ENCODE results near the gene TPPP3. TPM values are rescaled to one million over a fixed set of nuclear protein-coding genes. Genes with fewer than 3 reads are reported as not detected.

Gene TPPP3
- total and polyA plus RNA-seq, 8 donors, result 79.2 to 403 (median 335) TPM

DNA sequence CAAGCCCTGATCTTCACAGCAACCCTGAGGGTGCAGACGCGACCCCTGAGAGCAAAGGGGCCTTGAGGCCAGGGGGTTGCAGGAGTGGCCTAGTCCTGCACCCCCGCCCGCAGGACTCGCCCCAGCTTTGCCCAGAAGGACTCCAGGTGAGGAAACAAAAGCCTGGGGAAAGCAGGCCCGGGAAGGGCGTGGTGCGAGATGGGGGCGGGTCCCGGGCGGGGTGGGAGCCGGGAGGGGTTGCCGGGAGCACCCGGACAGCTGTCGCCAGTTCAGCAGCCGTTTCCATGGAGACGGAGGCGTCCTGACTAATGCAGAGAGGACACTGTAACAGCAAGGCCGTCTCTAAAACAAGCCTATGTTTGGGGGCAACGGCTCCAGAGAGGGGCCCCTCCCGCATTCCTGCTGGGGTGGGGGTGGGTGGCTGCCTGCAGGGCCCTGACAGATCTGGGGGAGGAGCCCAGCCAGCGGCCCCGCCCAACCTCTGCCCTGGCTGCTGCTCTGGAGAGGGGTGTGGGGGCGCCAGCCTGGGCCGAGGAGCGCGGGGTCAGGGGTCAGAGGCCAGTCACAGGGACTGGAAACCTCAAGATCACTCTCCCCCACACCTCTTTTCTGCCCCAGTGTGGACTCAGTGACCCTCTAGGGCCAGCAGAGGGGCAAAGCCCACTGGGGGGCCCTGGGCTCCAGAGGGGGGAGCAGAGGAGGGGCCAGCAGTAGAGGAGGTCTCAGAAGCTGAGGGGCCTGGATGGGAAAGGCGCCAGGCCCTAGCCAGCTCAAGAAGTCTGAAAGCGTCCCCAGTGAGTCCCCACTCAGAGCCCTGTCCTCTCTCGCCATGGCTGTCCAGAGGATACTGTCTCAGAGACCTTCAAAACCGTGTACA, 3.1 kb upstream of the TPPP3 start:
- Histone ChIP-seq H3K4me1 (peaks cover 34 to 66% of the 10 kb centered on the region in 2 donors), H3K4me3 (no peak overlapping the region), H3K27me3 (peaks cover 0 to 43% of the 10 kb centered on the region in 2 donors), H3K9me3 (no peaks in the 10 kb centered on the region), H3K27ac (peak overlapping the region; percentile 54 to 65), H3K36me3 (no peaks in the 10 kb centered on the region)
- peak in 3 of 4 donors; percentile 76 to 93 (median 89) for DNase-seq
- ATAC-seq, result peak; percentile 54
- intact Hi-C loops (cut with DNase I), result no loop called here
- TF ChIP-seq, protein P1, sequence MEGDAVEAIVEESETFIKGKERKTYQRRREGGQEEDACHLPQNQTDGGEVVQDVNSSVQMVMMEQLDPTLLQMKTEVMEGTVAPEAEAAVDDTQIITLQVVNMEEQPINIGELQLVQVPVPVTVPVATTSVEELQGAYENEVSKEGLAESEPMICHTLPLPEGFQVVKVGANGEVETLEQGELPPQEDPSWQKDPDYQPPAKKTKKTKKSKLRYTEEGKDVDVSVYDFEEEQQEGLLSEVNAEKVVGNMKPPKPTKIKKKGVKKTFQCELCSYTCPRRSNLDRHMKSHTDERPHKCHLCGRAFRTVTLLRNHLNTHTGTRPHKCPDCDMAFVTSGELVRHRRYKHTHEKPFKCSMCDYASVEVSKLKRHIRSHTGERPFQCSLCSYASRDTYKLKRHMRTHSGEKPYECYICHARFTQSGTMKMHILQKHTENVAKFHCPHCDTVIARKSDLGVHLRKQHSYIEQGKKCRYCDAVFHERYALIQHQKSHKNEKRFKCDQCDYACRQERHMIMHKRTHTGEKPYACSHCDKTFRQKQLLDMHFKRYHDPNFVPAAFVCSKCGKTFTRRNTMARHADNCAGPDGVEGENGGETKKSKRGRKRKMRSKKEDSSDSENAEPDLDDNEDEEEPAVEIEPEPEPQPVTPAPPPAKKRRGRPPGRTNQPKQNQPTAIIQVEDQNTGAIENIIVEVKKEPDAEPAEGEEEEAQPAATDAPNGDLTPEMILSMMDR (IDR thresholded peaks at IDR 0.05), result no peak

DNA sequence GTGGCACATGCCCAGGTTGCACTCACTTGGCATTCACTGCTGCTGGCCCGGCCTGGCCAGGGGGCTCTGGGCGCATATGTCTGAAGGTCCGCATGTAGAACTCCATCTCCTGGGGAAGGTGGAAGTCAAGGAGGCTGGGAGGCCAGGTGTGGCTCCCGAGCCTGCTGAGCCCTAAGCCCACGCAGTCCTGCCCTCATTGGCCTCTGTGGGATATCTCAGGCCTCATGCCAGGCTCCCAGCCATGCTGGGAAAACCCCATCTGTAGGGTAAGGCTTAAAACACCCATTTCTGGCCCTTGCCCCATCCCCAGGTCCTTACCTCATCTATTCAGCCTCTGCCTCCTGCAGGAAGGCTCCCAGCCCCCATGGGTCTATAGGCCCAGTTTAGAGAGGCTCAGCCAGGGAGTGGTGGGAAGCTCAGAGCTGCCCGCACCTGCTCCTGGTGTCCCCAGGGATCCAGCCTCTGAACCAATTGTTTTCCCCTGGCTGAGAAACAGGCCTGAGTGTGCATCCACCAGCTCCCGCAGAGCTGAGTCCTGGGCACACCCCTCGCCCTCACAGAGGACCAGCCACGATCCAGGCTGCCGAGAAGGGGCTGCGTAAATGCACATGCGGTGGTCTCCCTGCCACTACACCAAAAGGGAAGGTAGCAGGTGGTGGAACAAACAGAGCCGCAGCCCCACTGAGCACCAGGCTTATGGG, 2.3 kb upstream of the TPPP3 start:
- Histone ChIP-seq H3K4me1 (peaks cover 34 to 74% of the 10 kb centered on the region in 2 donors), H3K27ac (peak overlapping the region in 1 of 2 donors; percentile 65), H3K4me3 (no peak overlapping the region), H3K9me3 (no peaks in the 10 kb centered on the region), H3K27me3 (peaks cover 0 to 43% of the 10 kb centered on the region in 2 donors), H3K36me3 (no peaks in the 10 kb centered on the region)
- TF ChIP-seq, protein P1 (IDR thresholded peaks at IDR 0.05), result no peak
- DNase-seq (no peak), ATAC-seq (no peak)
- intact Hi-C loops (cut with DNase I), result no loop called here

DNA sequence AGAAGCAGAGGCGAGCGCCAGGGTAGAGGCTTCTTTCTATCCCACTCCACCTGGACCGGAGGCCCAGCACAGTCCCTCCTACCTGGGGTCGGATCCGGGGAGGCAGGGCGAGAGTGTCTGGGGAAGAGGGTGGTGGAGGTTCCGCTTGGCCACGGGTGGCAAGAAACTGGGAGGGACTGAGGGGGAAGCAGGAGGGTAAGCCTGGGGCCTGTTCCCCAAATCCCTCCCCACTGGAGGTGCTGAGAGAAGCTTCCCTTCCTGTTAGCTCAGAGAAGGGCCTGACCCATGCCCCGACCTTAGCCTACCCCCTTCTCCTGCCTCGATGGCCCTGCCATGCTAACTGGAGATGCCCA, 1.8 kb upstream of the TPPP3 start:
- H3K4me3 ChIP-seq, result no peak overlapping the region
- H3K27ac ChIP-seq, result peak overlapping the region in 1 of 2 donors; percentile 65
- H3K27me3 ChIP-seq, result peaks cover 0 to 43% of the 10 kb centered on the region in 2 donors
- DNase-seq, result no peak
- no peaks in the 10 kb centered on the region for H3K36me3 ChIP-seq
- no peaks in the 10 kb centered on the region for H3K9me3 ChIP-seq
- no peak for ATAC-seq
- intact Hi-C loops (cut with DNase I), result no loop called here
- TF ChIP-seq, protein P1 (IDR thresholded peaks at IDR 0.05), result no peak
- H3K4me1 ChIP-seq, result peaks cover 34 to 80% of the 10 kb centered on the region in 2 donors

DNA sequence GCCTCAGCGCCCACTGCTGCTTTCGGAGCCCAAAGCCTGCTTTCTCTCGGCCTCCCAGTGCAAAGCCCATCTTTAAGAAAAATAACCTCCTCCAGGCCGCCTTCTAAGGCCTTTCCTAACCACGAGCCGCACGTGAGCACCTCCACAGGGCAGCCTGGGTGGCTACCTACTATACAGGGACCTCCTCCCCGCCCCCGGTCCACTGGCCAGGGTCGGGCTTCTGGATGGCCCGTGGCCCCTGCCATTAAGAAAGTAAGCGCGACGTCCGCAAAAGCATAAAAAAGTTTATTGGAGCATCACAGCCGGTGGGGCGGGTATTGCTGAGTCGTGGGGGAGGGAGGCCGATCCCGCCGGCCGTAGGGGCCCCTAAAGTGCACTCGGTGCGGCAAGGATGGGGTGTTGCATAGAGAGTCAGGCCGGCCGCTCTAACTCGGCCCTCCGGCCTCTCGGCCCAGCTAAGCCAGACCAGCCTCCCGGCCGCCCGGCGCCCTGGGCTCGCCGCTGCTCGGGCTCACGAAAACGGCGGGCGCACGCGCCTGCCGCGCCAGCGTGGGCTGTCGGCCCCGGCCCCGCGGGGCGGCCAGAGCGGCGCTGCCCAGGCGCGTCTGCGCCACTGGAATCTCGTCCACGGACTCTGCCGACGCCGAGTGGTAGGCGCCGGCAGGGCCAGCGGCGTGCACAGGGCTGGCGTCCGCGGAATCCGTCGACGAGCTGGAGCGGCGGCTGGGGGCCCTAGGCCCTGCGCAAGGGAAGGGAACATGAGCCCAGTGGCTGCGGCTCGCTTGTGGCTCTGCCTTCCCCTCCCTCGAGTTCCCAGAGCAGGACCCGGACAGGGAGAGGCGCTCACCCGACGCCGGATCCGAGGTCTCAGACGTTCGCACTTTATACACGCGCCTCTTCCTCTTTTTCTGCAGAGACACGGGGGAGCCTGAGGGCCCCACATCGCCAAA, 1.1 kb upstream of the TPPP3 start:
- peak overlapping the region; percentile 40 to 47 for H3K4me3 ChIP-seq
- peaks cover 33 to 80% of the 10 kb centered on the region in 2 donors for H3K4me1 ChIP-seq
- intact Hi-C loops (cut with DNase I), result no loop called here
- TF ChIP-seq, protein P1 (IDR thresholded peaks at IDR 0.05), result no peak
- no peaks in the 10 kb centered on the region for H3K36me3 ChIP-seq
- ATAC-seq, result no peak
- peaks cover 0 to 43% of the 10 kb centered on the region in 2 donors for H3K27me3 ChIP-seq
- no peaks in the 10 kb centered on the region for H3K9me3 ChIP-seq
- peak overlapping the region; percentile 64 to 65 for H3K27ac ChIP-seq
- DNase-seq, result peak in 1 of 4 donors; percentile 75
